HG03097 (cell line): ENCODE data around the gene MAML2.
"Not testable (repeated sequence)": the region's sequence is repeated elsewhere in the genome, so short reads cannot be mapped to it uniquely, and the experiment has no call there.

Experiments
- ATAC-seq: cut with Tn5 transposase; IDR thresholded peaks from one replicate; pipeline ENCODE4 v1.9.1; 2021; ENCODE audit not compliant: unreplicated experiment, low FRiP score

The MAML2 gene

GRCh38 chr11:96294289-96294688 lies 48.7 kb downstream of the MAML2 start:
- no peak for ATAC-seq

- ATAC-seq = peak; percentile 78
These were observed 49.4 kb downstream of the MAML2 start for GRCh38 chr11:96293598-96294021.

- no peak for ATAC-seq
These were observed 49.9 kb downstream of the MAML2 start for GRCh38 chr11:96293109-96293508.

DNA sequence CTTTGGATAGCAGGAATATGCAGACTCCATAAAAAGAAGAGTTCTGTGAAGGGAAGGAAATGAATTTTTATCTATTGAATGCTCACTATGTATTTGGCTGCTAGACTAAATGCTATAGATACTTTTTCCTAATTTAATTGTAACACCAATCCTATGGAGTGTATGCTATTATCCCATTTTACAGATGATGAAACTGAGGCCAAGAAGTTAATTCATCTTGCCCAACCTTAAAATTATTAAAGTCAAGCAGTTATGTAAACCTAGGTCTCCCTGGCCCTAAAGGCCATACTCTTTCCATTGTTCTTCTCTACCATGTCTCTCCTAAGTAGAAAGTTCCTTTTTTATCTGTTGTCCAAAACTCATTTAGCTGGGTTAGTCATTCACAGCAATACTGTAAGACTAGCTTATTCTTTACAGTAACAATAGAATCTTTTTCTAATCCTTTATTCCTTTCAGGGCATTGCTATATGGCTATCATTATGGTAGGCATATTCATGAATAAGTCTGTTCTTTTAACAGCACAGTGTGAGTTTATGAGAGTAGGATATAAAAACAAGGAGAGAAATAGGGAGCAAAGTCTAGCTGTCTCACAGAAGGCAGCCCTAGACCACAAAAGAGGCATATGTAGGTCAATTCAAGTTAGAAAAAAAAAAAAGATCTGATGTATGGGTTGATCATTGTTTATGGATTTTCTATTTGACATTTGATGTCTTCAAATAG lies 50.5 kb downstream of the MAML2 start:
- no peak for ATAC-seq

- no peak for ATAC-seq
These were observed 52.4 kb downstream of the MAML2 start for GRCh38 chr11:96290631-96291030.

- no peak for ATAC-seq
These were observed 53.0 kb downstream of the MAML2 start for GRCh38 chr11:96290031-96290430.

GRCh38 chr11:96288915-96289314 lies 54.1 kb downstream of the MAML2 start:
- no peak for ATAC-seq

GRCh38 chr11:96287822-96288439 lies 55.1 kb downstream of the MAML2 start:
- no peak for ATAC-seq

DNA sequence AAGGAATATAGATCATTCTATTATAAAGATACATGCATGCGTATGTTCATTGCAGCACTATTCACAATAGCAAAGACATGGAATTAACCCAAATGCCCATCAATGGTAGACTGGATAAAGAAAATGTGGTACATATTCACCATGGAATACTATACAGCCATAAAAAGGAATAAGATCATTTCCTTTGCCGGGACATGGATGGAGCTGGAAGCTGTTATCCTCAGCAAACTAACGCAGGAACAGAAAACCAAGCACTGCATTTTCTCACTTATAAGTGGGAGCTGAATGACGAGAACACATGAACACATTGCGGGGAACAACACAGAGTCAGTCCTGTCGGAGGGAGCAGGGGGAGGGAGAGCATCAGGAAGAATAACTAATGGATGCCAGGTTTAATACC lies 57.0 kb downstream of the MAML2 start:
- ATAC-seq = not testable (repeated sequence)

DNA sequence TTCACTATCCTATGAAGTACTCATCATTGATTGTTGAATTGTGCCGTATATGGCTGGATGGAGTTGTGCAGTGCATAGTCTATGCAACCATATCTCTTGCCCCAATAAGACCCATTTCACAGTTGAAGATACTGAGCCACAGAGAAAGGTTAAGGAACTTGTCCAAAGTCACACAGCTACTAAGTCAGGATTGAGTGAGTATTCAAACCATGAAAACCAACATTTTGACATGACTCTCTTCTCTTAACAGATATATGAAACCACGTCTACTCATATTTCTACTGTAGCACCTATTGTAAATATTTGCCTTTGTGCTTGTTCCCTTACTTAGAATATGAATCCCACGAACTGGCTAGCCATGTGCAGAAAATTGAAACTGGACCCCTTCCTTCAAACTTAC lies 58.1 kb downstream of the MAML2 start:
- ATAC-seq = no peak

- no peak for ATAC-seq
These were observed 58.6 kb downstream of the MAML2 start for GRCh38 chr11:96284401-96284800.

- ATAC-seq = no peak
These were observed 60.3 kb downstream of the MAML2 start for GRCh38 chr11:96282625-96283220.

DNA sequence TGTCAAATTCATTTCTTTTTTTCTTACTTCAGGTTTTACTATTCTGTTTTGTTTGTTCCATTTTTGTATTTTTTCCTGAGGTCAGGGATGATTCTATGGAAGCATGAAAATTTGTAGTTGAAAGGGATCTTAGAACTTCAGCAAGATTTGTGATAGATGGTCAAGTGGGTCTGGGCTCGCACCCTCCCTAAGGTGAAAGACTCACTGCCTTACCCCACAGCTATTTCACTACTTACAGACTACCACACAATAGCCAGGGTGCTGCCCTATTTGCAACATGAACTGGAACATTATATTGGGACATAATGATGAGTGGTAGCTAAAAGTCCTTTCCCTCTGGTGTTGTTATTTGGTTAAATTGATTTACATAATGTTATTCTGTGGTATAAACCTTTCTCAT lies 62.6 kb downstream of the MAML2 start:
- no peak for ATAC-seq

- no peak for ATAC-seq
These were observed 63.1 kb downstream of the MAML2 start for GRCh38 chr11:96279896-96280290.

- no peak for ATAC-seq
These were observed 63.7 kb downstream of the MAML2 start for GRCh38 chr11:96279018-96279895.

DNA sequence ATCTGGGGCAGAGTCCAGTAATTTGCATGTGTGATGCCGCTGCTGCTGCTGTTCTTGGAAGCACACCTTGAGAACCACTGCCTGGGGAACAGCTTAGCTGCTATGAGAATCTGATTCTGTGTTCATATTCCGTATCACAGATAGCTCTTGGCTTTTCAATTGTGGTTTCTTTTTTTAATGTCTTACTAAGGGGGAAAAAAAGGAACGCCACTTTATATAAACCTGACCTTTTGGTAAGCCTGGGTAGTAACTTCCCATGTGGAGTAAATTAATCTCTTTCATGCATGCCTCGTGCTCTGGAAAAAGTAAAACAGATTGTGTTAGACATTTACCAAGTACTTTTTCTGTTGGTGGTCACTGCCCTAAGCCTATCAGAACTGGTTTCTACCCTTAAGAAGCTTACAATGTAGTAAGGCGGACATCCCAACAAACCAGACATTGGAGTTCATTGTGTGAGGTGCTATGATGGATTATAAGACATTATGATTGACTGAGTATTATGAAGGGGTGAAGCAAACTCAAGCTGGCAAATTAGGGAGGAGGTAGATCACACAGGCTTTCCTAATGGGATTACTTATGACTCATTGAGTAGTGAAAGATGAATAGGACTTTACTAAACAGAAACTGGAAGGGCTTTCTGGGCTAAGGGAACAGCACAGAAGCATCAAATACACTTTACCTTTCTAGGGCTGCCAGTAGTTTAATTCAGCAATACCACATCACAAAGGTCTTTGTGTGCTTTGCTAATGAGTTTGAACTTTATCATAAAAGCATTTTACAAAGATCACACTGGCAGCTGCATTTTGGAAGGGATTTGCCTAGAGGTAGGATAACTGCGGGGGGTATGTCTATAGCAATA lies 64.7 kb downstream of the MAML2 start:
- no peak for ATAC-seq

GRCh38 chr11:96277696-96278038 lies 65.3 kb downstream of the MAML2 start:
- ATAC-seq = no peak

DNA sequence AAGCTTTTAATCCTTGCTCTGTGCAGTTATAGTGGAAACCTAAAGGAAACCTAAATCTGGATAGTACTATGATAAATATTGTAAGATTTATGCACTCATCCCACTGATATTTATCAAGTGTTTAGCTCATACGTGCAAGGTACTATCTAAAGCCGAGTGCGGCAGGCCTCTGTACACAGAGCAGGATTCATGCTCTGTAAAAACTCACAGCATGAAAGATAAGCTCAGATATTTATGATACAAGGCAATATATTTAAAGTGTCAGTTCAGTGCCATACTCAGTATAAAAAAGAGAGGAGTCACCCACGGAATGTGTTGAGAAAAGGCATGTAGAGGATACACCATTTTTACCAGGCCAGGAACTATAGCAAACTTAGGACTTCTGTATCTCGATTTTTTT lies 66.2 kb downstream of the MAML2 start:
- ATAC-seq = no peak

GRCh38 chr11:96275801-96276594 lies 67.0 kb downstream of the MAML2 start:
- no peak for ATAC-seq
